NCI-H446 treated with DMSO at 0.1 percent for 48 hours (cell line): Measurements from ENCODE around the gene MICAL3.

Source experiments
- DNase-seq: peaks from one replicate; lab custom pipeline; 2025; lab: John Stamatoyannopoulos, UW

The MICAL3 gene

DNA sequence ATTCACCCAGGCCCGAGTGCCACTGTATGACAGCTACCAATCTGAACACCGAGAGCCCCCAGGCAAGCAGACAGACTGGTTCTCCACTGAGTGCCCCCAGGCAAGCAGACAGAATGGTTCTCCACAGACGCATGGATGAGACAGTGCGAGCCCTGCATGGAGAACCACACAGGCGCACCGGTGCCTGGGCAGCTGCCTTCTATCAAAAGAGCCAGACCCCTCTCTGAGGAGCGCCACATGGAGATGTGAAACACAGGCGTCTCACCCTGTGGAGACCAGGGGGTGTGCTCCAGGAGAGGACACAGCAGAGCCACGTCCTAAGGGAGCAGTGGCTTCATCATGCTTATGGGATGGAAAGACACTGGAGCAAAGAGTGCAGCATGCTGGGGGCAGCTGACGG is 155.6 kb downstream of the MICAL3 start:
- no peak for DNase-seq

DNA sequence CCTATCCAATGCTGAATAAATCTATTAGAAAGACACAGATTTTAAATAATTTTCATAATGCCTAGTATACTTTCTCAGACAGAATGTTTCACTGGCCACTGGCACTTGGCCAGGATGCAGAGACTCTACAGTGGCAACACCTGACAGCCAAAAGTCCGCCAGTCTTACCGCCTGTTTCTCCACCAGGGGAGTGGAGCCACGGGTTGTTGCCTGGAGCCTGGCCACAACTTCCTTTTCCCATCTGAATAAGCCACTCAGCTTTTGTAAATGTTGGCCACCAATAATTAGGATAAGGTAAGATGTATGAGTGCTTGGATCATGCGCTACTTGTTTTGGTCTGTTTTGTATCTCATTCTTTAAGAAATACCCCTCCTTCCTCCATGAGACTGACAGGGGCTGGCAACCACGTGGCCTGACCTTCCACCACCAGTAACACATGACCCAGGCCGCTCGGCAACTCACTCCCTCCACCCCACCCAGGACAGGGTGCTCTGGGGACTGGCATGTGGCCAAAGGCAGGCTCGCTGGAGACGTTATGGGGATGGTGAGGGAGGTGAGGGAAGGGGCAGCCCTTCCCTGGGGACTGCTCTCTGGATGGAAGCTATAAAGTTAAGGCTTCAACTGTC is 157.1 kb downstream of the MICAL3 start:
- no peak for DNase-seq

GRCh38 chr22:17866621-17867020 is 157.7 kb downstream of the MICAL3 start:
- DNase-seq: no peak

DNA sequence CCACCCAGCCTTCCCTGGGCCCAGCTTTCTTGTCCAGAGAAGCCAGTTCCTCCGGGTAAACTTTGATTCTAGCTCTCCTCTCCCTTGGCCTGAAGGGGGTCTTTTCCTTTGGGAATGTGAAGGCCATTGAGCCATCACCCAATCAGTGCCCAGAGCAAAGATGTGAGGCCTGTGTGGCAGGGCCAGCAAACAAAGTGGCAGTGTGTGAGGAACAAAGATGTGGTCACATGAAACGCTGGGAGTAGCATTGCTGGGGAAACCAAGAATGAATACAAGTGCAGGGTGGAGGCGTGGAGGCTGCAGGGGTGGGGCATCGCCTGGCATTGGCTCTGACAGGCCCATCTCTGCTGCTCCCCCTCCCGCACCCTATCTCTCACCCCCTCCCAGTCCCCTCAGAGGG is 158.2 kb downstream of the MICAL3 start:
- DNase-seq: no peak

- DNase-seq: no peak
Observed at GRCh38 chr22:17865183-17866055, 158.9 kb downstream of the MICAL3 start.

DNA sequence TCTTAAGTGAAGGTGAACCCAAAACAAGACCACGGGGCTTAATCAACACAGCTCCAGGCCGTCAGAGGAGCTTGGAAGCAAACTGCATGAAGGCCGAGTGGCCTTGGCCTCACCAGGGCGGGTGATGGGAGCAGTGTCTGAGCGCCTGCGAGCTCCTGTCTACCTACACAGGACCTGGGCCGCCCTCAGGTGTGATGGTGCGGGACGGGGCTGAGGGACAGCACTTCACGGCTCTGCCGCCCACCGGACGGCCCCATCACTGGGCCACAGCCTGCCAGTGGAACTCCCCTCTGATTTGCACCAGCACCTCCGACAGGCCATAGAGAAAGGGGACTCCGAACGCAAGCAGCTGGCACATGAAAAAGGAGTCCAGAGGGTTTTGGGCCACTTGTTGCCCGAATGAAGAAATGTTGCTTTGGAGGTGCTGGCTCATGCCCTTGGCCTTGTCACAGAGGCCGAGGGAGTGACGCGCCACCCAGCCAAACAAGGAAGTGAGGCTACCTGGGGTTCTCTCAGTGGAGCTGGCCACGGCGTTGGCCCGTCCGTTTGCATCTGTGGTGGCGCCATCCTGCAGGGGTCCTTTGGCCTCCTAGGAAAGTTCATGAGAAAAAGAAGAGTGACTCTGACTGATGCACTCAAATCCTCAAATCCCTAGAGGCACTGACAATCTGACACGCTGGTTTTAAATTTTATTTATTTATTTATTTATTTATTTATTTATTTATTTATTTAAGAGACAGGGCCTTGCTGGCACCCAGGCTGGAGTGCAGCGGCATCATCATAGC is 159.8 kb downstream of the MICAL3 start:
- no peak for DNase-seq

DNA sequence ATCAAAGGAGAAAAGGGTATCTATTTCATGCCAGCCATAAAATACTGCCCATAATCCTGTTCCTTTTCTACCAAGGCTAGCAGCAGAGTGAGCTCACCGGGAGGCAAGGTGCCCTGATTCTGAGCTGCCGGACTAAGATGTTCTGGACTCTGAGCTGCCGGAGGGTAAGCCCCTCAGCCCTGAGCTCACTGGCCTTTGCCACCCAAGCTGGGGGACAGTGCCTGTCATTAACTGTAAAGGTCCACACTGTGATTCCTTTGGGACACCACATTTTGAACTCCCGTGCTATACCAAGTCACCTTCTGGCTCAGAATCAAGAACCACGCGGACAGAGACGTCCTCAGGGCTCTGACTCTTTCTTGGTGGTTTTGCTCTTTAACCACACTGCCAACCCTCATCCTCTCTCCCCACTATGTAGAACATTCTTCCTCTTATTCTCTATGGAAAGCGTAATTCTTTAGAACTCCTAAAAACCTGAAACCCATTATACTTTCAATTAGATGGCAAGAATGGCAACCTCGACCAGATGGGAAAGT is 161.6 kb downstream of the MICAL3 start:
- DNase-seq: no peak

GRCh38 chr22:17861909-17862308 is 162.5 kb downstream of the MICAL3 start:
- DNase-seq: no peak

DNA sequence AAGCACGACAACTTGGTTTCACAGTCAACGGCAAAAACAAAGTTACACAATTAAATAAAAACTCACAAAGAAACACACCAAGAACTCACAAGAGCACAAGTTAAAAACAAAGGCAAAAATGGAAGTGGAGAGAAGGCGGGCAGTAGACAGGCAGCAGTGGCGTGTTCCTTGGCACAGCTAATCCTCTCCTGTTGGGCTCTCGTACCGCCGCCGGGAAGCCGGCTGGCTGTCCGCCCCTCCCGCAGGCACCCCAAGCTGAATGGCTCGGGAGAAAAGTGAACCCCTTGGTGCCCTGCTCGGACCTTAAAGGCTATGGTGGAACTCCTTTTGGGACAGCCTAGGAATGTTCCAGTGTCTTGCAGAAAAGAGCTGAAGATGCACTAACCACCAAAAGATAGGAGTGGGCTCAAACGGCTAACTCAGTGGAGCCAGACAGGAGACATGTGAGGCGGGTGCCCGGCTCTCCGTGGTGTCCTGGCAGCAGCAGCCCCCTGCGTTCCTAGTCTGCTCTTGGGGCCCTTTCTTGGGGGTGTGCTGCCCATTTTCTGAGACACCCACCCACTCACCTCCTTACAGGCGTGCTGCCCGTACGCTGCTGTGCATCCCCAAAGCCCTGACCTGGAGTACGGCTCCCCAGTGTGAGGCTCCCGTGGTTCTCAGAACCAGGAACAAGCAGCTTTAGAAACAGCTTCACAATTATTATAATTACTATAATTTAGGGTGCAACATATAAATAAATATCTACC is 164.0 kb downstream of the MICAL3 start:
- no peak for DNase-seq

- DNase-seq: no peak
Observed at GRCh38 chr22:17858033-17858432, 166.3 kb downstream of the MICAL3 start.

DNA sequence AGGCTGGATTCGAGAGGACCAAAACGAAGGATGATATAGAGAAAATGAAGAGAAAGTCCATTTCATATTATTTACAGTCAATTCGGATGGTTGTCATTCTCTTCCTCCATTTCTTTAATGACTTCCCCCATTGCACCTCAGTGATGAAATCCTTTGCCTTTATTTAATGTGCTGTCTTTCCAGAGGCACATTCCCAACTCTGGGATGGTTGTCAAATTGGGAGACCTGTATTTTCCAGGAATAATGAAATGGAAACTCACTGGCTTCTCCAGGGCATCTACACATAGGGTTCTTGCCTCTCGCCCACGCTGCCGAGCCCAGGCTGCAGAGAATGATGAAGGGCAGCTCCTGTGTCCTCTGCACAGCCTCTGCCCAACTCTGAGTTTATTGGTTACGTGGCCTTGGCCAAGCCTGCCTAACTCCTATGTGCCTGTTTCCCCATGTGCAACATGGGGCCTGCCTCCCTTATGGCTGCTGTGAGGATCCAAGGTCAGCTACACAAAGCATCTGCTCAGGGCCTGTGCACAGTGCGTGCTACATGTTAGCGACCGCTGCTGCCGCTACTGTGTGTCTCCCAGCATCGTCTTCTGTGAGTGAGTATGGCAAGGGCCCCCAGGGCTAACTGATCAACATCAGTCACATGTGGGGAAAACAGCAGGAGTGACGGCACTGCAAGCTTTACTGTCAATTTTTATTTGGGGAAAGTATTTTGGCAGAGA is 168.6 kb downstream of the MICAL3 start:
- no peak for DNase-seq

DNA sequence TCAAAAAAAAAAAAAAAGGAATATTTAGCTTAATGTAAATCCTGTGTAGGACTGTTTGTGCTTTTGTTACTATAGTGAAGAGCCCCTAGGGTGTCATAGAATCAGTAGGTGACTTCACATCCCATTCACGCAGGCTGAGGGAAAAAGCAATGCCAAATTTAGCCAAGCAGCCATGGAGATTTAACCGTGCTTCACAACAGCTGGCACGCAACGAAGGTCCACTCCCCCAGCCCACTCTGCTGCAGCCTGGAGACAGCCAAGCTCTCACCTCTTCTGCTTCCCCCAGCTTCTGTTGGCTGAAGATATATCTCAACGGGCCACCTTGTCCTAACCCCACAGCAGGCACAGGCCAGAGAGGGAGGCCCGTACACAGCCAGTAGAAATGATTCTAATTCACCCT is 171.3 kb downstream of the MICAL3 start:
- no peak for DNase-seq

DNA sequence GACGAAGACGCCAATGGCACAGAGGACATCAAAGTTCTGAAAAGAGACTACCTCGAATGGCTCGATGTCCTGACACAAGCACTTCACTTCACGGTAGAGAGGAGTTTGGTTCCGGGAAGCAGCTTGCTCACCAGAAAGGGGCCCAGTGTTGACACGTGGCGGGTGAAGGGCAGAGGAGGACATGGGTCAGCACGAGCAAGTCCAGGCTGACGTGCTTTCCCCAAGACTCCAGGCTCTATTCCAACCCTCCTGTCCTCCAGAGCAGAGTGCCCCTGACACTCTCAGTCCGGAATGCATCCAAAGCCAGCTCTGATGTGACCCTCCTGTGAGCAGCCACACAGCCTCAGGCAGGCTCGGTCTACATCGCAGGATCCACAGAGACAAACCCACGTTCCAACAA is 172.6 kb downstream of the MICAL3 start:
- DNase-seq: no peak

DNA sequence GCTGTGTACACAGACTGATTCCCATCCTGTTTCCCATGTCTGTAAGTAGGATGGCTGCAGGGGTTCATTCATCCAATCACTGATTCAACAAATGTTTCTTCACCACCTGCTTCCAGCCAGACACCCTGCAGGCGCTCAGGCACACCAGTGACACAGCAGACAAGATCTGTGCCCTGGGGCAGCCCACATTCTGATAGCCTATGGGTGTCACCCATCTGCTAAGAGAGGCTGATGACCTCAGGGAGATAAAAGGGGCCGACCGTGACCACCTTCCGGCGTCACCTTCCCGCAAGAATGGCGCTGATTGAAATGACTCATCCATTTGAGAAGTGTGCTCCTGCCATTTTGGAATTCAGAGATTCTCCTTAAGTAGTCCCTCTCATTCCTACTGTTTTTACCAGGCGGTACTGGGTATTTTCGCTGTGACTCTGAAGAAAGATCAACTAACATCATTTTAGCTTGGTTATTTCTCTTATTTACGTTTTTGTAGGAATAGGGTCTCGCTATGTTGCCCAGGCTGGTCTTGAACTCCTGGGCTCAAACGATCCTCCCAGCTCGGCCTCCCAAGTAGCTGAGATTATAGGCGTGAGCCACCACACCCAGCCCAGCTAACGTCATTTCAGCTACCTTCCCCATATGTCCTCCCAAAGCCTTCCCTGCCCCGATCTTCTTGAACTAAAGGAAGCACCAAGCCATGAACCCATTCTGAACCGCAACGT is 176.8 kb downstream of the MICAL3 start:
- no peak for DNase-seq

DNA sequence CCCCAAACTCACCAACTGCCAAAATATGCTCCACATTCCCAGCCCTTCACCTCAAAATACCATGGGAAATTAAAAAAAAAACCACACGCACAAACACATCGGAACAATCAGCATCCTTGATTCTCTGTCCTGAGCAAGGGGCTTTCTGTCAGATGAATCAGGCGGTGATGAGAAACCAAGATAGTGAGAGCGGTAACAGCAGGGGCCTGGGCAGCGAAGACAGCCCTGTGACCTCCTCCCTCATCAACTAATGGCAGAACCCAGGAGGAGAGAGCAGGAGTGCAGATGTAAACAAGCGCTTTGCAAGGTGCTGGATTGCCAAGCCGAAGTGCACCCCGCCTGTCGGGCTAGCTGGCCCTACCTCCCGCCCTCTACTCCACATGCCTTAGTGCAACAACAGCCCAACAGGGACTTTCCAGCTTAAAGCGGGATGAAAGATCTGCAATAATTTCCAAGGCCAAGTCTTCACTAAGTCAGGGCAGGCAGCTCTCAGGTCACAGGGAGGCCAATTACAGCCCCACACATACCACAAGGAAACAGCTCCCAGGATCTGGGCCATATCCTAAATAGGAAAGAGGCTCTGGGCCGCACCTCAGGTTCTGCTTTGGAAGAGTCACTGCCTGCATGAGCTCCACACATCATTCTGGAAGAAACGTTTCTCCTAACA is 177.9 kb downstream of the MICAL3 start:
- DNase-seq: no peak

DNA sequence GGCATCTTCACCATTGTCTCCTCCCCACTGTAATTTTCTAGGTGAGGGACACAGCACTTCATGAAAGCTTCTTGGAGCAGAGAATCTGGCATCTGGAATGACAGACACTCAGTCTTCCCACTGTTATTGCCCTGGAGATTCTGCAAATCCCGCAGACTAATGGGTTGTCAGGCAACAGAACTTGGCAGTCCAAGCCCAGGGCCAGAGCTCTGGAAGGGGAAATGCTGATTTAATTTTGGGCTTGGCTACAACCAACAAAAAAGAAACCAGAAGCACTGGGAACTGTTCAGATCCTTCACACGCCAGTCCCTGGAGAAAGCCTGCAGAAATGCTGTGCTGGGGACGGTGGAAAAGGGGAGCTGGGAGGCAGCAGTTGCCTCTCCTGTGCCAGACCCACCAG is 178.6 kb downstream of the MICAL3 start:
- DNase-seq: no peak

DNA sequence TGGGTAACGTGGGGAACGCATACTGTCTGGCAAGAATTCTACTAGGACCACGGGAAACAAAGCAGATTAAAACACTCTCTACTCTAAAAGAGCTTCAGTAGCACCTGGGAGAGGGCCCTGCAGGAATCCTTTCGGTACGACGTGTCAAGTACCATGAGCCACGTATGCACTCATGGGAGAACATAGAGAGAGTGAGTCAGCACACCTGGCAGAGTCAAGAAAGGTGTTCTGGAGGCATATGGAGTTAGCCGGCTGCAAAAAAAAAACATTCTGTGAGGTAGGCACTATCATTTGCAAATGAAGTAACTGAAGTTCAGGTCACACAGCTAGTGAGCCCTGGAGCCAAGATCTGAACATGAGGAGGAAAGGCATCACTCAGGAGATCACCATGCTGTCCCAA is 179.0 kb downstream of the MICAL3 start:
- DNase-seq: no peak

- DNase-seq: no peak
Observed at GRCh38 chr22:17844150-17844549, 180.2 kb downstream of the MICAL3 start.

DNA sequence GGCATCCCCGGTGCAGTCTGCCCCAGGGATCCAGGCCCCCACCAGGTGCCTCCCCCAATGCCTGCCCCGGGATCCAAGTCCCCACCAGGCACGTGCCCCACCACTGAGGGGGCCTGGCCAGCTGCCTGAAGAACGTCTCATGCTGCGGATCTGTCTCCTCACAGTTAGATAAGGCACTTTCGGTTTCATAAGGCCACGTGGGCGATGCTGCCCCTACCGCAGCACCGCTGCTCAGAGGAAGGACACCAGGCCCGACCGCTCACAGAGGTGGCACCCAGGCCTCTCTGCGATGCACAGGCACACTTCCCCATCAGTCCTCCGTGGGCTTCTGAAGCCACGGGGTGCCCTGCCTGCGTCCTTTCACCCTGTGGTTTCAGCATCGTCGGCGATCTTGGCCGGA is 182.0 kb downstream of the MICAL3 start:
- no peak for DNase-seq

DNA sequence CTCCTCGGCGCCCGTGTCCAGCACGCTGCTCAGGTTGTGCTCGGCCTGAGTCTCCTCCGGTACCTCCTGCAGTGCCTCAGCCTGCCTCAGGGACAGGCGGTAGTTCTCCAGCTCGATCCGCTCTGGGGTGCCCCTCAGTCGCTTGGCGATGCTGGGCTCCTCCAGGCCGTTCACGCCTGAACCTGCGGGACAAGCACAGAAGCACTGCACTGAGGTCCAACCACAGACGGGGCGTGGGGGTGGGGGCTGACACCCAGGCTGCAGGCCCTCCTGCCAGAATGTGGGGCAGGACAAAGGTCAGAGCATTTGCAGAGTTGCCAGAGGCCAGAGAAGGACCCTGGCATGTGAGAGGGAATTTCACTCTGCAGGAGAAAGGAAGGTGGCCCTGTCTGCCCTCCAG is 182.5 kb downstream of the MICAL3 start:
- no peak for DNase-seq
